GM23338 (cell line): Measurements from ENCODE around the gene LYPD5. TPM values are rescaled to one million over a fixed set of nuclear protein-coding genes. Genes with fewer than 3 reads are reported as not detected.

Experiments used
- ATAC-seq: fragments of 200-7000 bp; cut with Tn5 transposase; 3 replicates; pipeline ENCODE4 v1.9.1; 2020
- DNase-seq: peaks from one replicate; pipeline ENCODE4 v3.0.0-alpha.2; 2015; ENCODE audit warnings: low spot score
- H2AFZ ChIP-seq: fragments of 200-600 bp; sonication (generic); 2 replicates; pipeline ENCODE4 v1.8.0; 2016; ENCODE audit warnings: antibody characterized with exemption, mild to moderate bottlenecking, moderate library complexity
- H3F3A ChIP-seq: fragments of 200-600 bp; sonication (generic); replicated peaks from 2 replicates; pipeline ENCODE4 v1.8.0; 2017; ENCODE audit warnings: antibody characterized with exemption, mixed run types, low read depth
- H3K27ac ChIP-seq: fragments of 200-600 bp; sonication (generic); 2 replicates; pipeline ENCODE4 v1.6.1; 2016; ENCODE audit warnings: low read depth
- H3K27me3 ChIP-seq: fragments of 200-600 bp; sonication (generic); 2 replicates; pipeline ENCODE4 v1.8.0; 2016; ENCODE audit warnings: mild to moderate bottlenecking, mixed run types, moderate library complexity; ENCODE audit not compliant: insufficient read depth
- H3K36me3 ChIP-seq: fragments of 200-600 bp; sonication (generic); 2 replicates; pipeline ENCODE4 v1.8.0; 2016; ENCODE audit warnings: mild to moderate bottlenecking; ENCODE audit not compliant: insufficient read depth
- H3K4me1 ChIP-seq: fragments of 200-600 bp; sonication (generic); 2 replicates; pipeline ENCODE4 v1.8.0; 2016; ENCODE audit warnings: mild to moderate bottlenecking, moderate library complexity; ENCODE audit not compliant: insufficient read depth
- H3K4me2 ChIP-seq: fragments of 200-600 bp; sonication (generic); 2 replicates; pipeline ENCODE4 v1.7.1; 2017; ENCODE audit warnings: mixed run types
- H3K4me3 ChIP-seq: fragments of 200-600 bp; sonication (generic); 2 replicates; pipeline ENCODE4 v1.6.1; 2016; ENCODE audit warnings: mixed run types
- H3K79me2 ChIP-seq: fragments of 200-600 bp; sonication (generic); replicated peaks from 2 replicates; pipeline ENCODE4 v1.8.0; 2017; ENCODE audit warnings: mild to moderate bottlenecking; ENCODE audit not compliant: insufficient read depth
- H3K9me2 ChIP-seq: fragments of 200-600 bp; sonication (generic); 2 replicates; pipeline ENCODE4 v1.8.0; 2017; ENCODE audit not compliant: insufficient read depth
- H4K20me1 ChIP-seq: fragments of 200-600 bp; sonication (generic); replicated peaks from 2 replicates; pipeline ENCODE4 v1.8.0; 2017; ENCODE audit warnings: mild to moderate bottlenecking; ENCODE audit not compliant: insufficient read depth
- H3K27ac Mint-ChIP-seq: 2 replicates; pipeline ENCODE4 v1.8.0; 2020; ENCODE audit warnings: inconsistent platforms, mild to moderate bottlenecking, moderate library complexity, mixed read lengths
- H3K27me3 Mint-ChIP-seq: 3 replicates; pipeline ENCODE4 v1.8.0; 2022; ENCODE audit warnings: low read depth, mild to moderate bottlenecking, moderate library complexity, mixed read lengths, inconsistent platforms; ENCODE audit not compliant: insufficient read depth, poor library complexity
- H3K36me3 Mint-ChIP-seq: 3 replicates; pipeline ENCODE4 v1.8.0; 2021; ENCODE audit warnings: low read depth, mild to moderate bottlenecking, inconsistent platforms, moderate library complexity, mixed read lengths
- H3K4me1 Mint-ChIP-seq: 3 replicates; pipeline ENCODE4 v1.8.0; 2020; ENCODE audit warnings: mild to moderate bottlenecking, inconsistent platforms, mixed read lengths
- H3K4me3 Mint-ChIP-seq: 3 replicates; pipeline ENCODE4 v1.8.0; 2021; ENCODE audit warnings: moderate library complexity, mild to moderate bottlenecking, inconsistent platforms, mixed read lengths
- H3K9me3 Mint-ChIP-seq: 3 replicates; pipeline ENCODE4 v1.8.0; 2020; ENCODE audit warnings: moderate library complexity, mild to moderate bottlenecking, inconsistent platforms, mixed read lengths
- CTCF ChIP-seq, 2 experiments: fragments of 200-600 bp in 1 of 2; sonication (generic) in 1 of 2; conservative IDR thresholded peaks; 2 replicates each; pipeline versions ENCODE4 v1.5.1 to v1.6.1; 2016 to 2017; ENCODE audit warnings: antibody characterized with exemption in 2 of 2, low read depth in 2 of 2, mild to moderate bottlenecking in 2 of 2, moderate library complexity in 1 of 2
- JUNB ChIP-seq: IDR thresholded peaks from one replicate; pipeline ENCODE4 v1.6.1; 2016; ENCODE audit warnings: antibody characterized with exemption; ENCODE audit not compliant: unreplicated experiment
- POLR2AphosphoS5 ChIP-seq: IDR thresholded peaks from 2 replicates; pipeline ENCODE4 v1.6.1; 2016; ENCODE audit warnings: antibody characterized with exemption, low read depth
- REST ChIP-seq: IDR thresholded peaks from one replicate; pipeline ENCODE4 v1.6.1; 2018; ENCODE audit warnings: antibody characterized with exemption; ENCODE audit not compliant: unreplicated experiment
- STAT1 ChIP-seq: IDR thresholded peaks from one replicate; pipeline ENCODE4 v1.6.1; 2016; ENCODE audit warnings: antibody characterized with exemption; ENCODE audit not compliant: unreplicated experiment
- ZNF114 ChIP-seq: fragments of 250-450 bp; sonication (Bioruptor Pico); IDR thresholded peaks from 2 replicates; pipeline ENCODE4 v1.5.0; 2020; ENCODE audit warnings: mild to moderate bottlenecking, moderate library complexity
- ZNF462 ChIP-seq: fragments of 250-450 bp; sonication (Bioruptor Pico); IDR thresholded peaks from 2 replicates; pipeline ENCODE4 v1.5.0; 2020; ENCODE audit warnings: mild to moderate bottlenecking, moderate library complexity
- polyA plus RNA-seq: library from polyadenylated mRNA; unstranded; fragments of >200 nt; fragmentation: Nextera tagmentation; extraction: Ambion mirVana; gene quantifications from 2 replicates; pipeline ENCODE4 v1.2.1, GENCODE V29; 2016
- total RNA-seq: library from RNA; depleted of rRNA; stranded (reverse); fragments of >200 nt; shearing (Covaris generic); gene quantifications from 2 replicates; pipeline ENCODE4 v1.2.3, GENCODE V29; 2014

The LYPD5 gene
- total and polyA plus RNA-seq, 2 experiments from 2014 or later = 1.1 to 1.5 TPM

- TF ChIP-seq CTCF (conservative IDR thresholded peaks at IDR 0.05; ENCODE audit: low read depth in 2 of 2) = no peak
- no peak for TF ChIP-seq JUNB
- no peak for TF ChIP-seq ZNF114 (CRISPR knock-in tag)
- no peak for TF ChIP-seq POLR2AphosphoS5
- TF ChIP-seq REST = no peak
Observed at GRCh38 chr19:43807651-43808050, 5.4 kb upstream of the LYPD5 start (continued).

GRCh38 chr19:43806848-43807247 lies 4.6 kb upstream of the LYPD5 start:
- Histone ChIP-seq H3K36me3 (no peaks in the 10 kb centered on the region), H4K20me1 (no peaks in the 10 kb centered on the region), H2AFZ (no peak overlapping the region), H3K4me1 (no peaks in the 10 kb centered on the region), H3K79me2 (no peaks in the 10 kb centered on the region), H3K27me3 (no peaks in the 10 kb centered on the region), H3K9me2 (0 out of 2 replicates have a peak, but pooled peaks cover 4% of the 10 kb centered on the region), H3K27ac (no peak overlapping the region), H3K4me3 (no peak overlapping the region), H3F3A (no peaks in the 10 kb centered on the region), H3K4me2 (no peak overlapping the region)
- H3K9me3 Mint-ChIP-seq = no peaks in the 10 kb centered on the region; the same call in 2 of the 3 replicates
- no peaks in the 10 kb centered on the region for H3K36me3 Mint-ChIP-seq
- no peak overlapping the region for H3K27ac Mint-ChIP-seq
- no peaks in the 10 kb centered on the region; the same call in 2 of the 3 replicates for H3K4me1 Mint-ChIP-seq
- DNase-seq (no peak), ATAC-seq (no peak)
- peaks cover 16% of the 10 kb centered on the region for H3K27me3 Mint-ChIP-seq
- no peak overlapping the region for H3K4me3 Mint-ChIP-seq
- TF ChIP-seq REST (no peak), STAT1 (no peak), CTCF (conservative IDR thresholded peaks at IDR 0.05; ENCODE audit: low read depth in 2 of 2) (no peak), ZNF462 (CRISPR knock-in tag) (no peak)
